Inflammatory macrophage (primary cell): ENCODE data around the gene ADAMTS13.
A peak's percentile ranks its signal among the peaks of the same experiment; 100 is the strongest.

Experiments
- DNase-seq, 2 donors: peaks; one replicate each; pipeline ENCODE4 v3.0.0-alpha.2; 2020 to 2022

ADAMTS13 gene

GRCh38 chr9:133473743-133474142 lies 51.6 kb downstream of the ADAMTS13 start:
- DNase-seq = no peak

GRCh38 chr9:133474215-133474614 lies 52.0 kb downstream of the ADAMTS13 start:
- DNase-seq = peak in 1 of 2 donors; percentile 37

DNA sequence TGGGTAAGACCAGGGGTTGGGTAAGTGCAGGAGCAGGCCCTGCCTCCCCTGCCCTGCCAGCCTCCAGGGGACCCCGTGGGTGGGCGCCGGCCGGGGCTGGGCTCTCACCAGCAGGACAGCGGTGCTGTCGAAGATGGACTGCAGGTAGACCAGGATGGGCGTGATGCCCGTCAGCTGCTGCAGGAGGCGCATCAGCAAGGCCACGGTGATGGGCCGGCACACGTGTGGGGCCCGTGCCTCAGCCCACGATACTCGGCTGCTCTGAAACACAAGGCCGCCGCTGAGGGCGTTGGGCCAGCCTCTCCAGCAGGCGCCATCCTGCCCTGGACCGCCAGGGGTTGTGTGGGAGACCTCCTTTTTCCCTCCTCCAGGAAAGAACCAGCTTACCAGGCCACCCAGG lies 52.7 kb downstream of the ADAMTS13 start:
- no peak for DNase-seq

- peak; percentile 20 to 48 for DNase-seq
Observed at GRCh38 chr9:133475292-133476012, 53.3 kb downstream of the ADAMTS13 start.

- peak; percentile 75 to 78 for DNase-seq
Observed at GRCh38 chr9:133476036-133476931, 54.1 kb downstream of the ADAMTS13 start.

GRCh38 chr9:133476941-133477340 lies 54.8 kb downstream of the ADAMTS13 start:
- no peak for DNase-seq

DNA sequence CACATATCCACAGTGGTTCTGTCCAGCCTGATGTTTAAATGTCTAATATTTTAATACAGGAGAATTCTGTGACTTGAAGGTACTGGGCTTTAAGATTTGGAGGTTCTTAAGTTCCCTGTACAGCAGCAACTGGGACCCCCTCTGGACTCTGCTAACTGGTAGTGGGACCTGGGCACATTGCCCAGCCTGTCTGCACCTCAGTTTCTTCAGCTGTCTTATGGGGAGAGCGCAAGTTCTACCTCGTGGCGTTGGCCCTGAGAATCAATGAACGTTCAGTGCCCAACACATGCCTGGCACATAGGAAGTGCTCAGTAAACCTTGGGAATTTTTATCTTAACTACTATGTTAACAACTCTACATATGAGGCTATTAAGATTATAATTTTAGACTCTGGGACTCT lies 55.3 kb downstream of the ADAMTS13 start:
- DNase-seq = no peak

DNA sequence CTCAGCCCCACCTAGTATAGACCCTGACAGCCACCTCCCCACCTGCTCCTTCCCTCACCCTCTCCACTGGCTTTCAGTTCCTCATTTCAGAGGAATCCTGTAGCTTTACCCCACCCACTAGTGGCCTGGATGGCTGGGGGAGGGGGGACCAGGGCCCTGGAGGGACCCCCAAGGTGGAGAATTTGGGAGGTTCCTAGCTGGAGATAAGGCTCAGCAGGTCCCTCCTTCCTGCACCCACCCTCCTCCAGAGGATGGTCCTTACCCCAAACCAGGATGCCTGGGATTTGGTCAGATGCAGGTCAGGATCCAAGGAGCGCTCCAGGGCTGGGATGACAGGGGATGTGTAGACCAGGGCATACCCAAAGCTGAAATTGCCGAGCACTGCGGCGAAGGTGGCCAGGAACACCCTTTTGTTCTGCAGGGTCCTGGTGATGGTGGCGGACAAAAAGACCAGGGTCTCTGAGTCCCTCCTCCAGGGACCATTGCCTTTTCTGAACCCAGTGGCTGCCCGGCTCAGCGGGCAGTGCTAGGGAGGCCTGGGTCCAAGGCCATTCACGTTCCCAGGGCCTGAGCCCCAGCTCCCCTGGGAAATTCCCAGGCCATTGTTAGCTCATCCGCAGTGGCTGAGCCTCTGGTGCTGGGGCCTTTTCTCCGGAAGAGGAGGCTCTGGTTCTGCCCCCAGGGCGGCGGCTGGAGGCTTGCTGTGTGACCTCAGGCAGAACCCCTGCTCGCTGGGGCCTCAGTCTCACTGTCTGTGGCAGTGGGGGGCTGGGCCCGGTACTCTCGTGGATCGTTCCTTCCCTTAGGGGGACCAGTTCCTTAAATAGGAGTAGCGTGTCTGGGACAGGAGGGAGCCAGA lies 56.1 kb downstream of the ADAMTS13 start:
- DNase-seq = peak in 1 of 2 donors; percentile 21

DNA sequence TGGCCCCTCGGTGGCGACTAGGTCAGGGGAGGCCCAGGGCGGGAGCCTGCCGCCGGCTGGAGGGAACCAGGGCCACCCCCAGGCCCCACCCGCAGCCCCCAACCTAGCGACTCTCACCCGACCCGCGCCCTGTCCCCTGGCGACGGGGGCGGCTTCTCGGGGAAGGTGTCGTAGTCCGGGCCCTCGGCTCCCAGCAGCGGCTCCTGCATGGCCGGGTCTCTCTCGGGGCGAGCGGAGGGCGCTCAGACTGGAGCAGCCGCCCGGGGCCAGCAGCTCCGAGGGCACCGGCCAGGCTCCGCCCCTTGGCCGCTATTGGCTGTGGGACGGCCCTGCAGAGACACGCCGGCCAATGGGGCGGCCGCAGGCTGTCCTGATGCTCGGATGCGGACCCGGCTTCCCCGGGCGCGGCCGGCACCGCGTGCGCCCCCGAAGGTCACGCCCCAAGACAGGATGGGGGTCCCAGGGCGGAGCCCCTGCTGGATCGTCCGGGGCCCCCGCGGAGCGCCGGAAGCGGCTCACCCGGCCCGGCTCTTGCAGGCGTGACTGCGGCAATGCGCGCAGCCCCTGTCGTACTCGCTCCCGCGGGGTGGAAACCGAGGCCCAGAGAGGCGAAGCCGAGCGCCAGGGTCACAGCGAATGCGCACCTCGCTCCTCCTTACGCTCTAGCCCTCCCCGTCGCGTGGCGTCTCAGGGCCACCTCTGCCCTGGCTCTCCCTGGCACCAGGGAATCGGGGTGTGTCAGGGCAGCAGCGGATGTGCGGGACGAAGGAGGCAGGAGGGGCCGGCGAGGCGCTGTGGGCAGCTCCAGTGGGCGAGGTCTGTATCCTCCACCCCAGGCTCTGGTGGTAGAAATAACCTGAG lies 56.9 kb downstream of the ADAMTS13 start, which contains the start of gene SLC2A6:
SLC2A6 (minus strand) TSS at position 249 of the 861 bp plus-strand sequence; CDS start at position 209, 40 bp downstream.
- DNase-seq = peak; percentile 71 to 85

DNA sequence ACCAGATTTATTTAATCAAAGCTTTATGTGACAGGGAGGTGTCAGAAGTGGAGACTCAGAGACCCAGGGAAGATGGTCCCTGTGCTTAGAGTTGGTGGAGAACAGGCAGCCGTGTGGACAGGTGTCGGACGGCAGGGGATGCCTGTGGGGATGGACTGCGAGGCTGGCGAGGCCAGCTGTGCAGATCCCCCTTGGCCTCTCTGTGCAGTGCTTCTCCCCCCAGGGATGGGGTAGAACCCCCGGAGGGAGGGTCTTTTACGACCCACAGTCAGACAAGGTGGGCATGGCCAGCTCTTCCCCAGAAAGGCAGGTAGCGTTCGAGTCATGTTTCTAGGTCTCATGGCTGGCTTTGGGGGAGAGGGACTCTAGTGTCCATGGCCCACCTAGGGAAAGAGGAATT lies 61.4 kb downstream of the ADAMTS13 start:
- no peak for DNase-seq

GRCh38 chr9:133484671-133485437 lies 62.7 kb downstream of the ADAMTS13 start:
- DNase-seq = no peak

GRCh38 chr9:133485531-133486260 lies 63.5 kb downstream of the ADAMTS13 start:
- DNase-seq = no peak

GRCh38 chr9:133487331-133487725 lies 65.2 kb downstream of the ADAMTS13 start:
- no peak for DNase-seq

DNA sequence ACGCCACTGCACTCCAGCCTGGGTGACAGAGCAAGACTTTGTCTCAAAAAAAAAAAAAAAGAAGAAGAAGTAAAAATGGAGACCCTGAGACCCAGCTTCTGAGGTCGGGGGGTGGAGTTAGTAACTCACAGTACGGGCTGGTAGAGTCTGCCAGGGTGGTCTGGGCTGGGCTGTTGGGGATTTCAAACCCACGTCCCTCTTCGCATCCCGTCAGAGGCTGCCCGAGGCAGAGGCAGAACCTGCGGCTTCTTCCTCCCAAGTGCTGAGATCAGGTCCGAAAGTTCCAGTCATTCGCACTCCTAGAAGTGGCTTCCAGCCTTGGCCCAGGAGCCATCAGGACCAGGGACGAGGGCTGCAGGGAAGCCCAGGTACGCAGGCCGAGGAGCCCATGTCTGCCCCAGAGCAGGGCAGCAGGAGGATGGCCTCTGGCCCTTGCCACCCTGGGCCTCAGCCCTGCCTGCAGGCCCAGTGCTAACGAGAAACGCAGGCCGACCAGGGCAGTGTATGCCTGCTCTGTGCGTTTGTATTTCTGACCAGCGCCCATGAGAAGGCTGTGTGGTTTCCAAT lies 66.6 kb downstream of the ADAMTS13 start:
- DNase-seq = no peak

DNA sequence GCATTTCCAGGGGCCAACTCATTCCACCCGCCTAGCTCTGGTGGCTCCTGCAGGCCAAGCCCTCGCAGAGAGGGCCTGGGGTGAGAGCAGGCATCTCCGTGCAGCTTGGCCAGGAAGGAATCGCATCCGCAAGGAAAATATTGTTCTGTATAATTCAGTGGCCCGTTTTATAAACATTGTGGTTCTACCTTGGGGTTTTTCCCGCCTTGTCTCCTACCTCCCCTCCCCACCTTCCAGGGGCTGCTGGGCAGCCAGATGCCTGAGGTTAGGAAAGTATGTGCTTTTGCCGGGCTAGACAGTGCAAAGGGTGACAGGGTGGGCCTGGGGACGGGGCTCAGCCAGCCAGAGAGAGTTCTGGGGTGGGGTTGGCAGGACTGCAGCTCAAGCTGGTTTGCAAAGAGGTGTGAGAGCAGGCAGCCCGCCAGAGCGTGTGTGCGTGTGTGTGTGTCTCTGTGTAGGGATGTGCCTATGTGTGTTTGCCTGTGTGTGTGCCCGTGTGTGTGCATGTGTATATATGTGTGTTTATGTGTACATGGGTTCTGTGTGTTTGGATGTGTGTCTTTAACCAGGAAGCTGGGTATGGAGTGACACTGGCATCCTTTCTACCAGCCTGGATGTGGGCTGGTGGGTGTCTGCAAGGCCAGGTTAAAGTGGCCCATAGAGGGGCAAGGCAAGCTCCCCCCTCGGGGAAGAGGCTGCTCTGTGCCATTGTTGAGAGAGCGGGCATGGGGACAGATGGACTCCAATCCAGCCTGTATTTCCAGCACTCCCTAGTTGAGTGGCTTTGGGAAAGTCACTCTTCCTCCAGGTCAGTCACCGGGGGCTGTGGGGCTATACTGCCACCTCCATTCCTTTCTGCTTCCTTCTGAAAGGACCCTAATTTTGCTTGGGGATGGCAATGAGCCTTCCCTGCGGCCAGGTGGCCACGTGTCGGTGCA lies 67.4 kb downstream of the ADAMTS13 start:
- DNase-seq = no peak

GRCh38 chr9:133490201-133490681 lies 68.1 kb downstream of the ADAMTS13 start:
- no peak for DNase-seq

- no peak for DNase-seq
Observed at GRCh38 chr9:133490865-133491655, 68.9 kb downstream of the ADAMTS13 start.

DNA sequence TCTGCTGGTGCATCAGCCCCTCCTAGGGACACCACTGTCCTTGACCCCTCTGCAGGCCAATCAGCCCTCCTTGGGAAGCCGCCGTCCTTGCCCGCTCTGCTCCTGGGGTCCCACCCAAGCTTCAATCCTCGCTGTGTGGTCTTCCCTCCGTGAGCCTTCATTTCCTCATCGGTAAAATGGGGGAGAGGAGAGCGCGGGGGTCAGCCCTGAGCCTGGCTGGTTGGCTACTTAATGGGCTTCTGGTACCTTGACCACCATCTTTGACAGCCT lies 69.4 kb downstream of the ADAMTS13 start:
- no peak for DNase-seq
